Fibroblast of upper back skin (primary cell): ENCODE data around the gene INO80C.
A peak's percentile ranks its signal among the peaks of the same experiment; 100 is the strongest.

Experiments
- DNase-seq: peaks from one replicate; pipeline ENCODE4 v3.0.0-alpha.2; 2013

The INO80C gene

GRCh38 chr18:35497370-35498197, at the start of gene INO80C:
TSS of gene INO80C (minus strand) at chr18:35497960. CDS start at chr18:35497874, 86 bp downstream.
- peak; percentile 93 for DNase-seq

GRCh38 chr18:35547008-35547605, 49.3 kb upstream of the INO80C start:
- DNase-seq, result no peak

- DNase-seq, result no peak
Measured at GRCh38 chr18:35542356-35542755, 44.6 kb upstream of the INO80C start.

- DNase-seq, result no peak
Measured at GRCh38 chr18:35535297-35535696, 37.5 kb upstream of the INO80C start.

- no peak for DNase-seq
Measured at GRCh38 chr18:35533916-35534405, 36.2 kb upstream of the INO80C start.

GRCh38 chr18:35528749-35529274, 31.1 kb upstream of the INO80C start:
- DNase-seq, result no peak

GRCh38 chr18:35526495-35527059, 28.8 kb upstream of the INO80C start:
- DNase-seq, result peak; percentile 31

- DNase-seq, result no peak
Measured at GRCh38 chr18:35525795-35526494, 28.2 kb upstream of the INO80C start.

- DNase-seq, result no peak
Measured at GRCh38 chr18:35524226-35524625, 26.5 kb upstream of the INO80C start.

GRCh38 chr18:35522130-35522959, 24.6 kb upstream of the INO80C start:
- DNase-seq, result no peak

- DNase-seq, result no peak
Measured at GRCh38 chr18:35521133-35521532, 23.4 kb upstream of the INO80C start.

- DNase-seq, result no peak
Measured at GRCh38 chr18:35519148-35519899, 21.6 kb upstream of the INO80C start.

GRCh38 chr18:35517715-35518114, 20.0 kb upstream of the INO80C start:
- no peak for DNase-seq

GRCh38 chr18:35516789-35517188, 19.0 kb upstream of the INO80C start:
- no peak for DNase-seq

- no peak for DNase-seq
Measured at GRCh38 chr18:35516351-35516750, 18.6 kb upstream of the INO80C start.

GRCh38 chr18:35515460-35516130, 17.8 kb upstream of the INO80C start:
- peak; percentile 43 for DNase-seq

- peak; percentile 38 for DNase-seq
Measured at GRCh38 chr18:35514752-35515459, 17.1 kb upstream of the INO80C start.

GRCh38 chr18:35514283-35514682, 16.5 kb upstream of the INO80C start:
- no peak for DNase-seq

- peak; percentile 95 for DNase-seq
Measured at GRCh38 chr18:35513181-35513936, 15.6 kb upstream of the INO80C start.
